Endothelial cell (in vitro differentiated cells): ENCODE measurements around the gene ATP13A1. TPM values are rescaled to one million over a fixed set of nuclear protein-coding genes. Genes with fewer than 3 reads are reported as not detected.

ENCODE experiments used
- DNase-seq: peaks from one replicate; pipeline ENCODE4 v3.0.0; 2021; ENCODE audit warnings: low spot score
- H3K27ac Mint-ChIP-seq: one replicate; pipeline ENCODE4 v1.8.0; 2021; ENCODE audit warnings: mixed read lengths, inconsistent platforms; ENCODE audit not compliant: unreplicated experiment
- H3K27me3 Mint-ChIP-seq: one replicate; pipeline ENCODE4 v1.8.0; 2021; ENCODE audit warnings: mild to moderate bottlenecking, moderate library complexity, mixed read lengths, inconsistent platforms; ENCODE audit not compliant: unreplicated experiment
- H3K36me3 Mint-ChIP-seq: one replicate; pipeline ENCODE4 v1.8.0; 2021; ENCODE audit warnings: mild to moderate bottlenecking, low read depth, mixed read lengths, inconsistent platforms; ENCODE audit not compliant: unreplicated experiment
- H3K4me1 Mint-ChIP-seq: one replicate; pipeline ENCODE4 v1.8.0; 2021; ENCODE audit warnings: mild to moderate bottlenecking, mixed read lengths, inconsistent platforms; ENCODE audit not compliant: unreplicated experiment
- H3K4me3 Mint-ChIP-seq: one replicate; pipeline ENCODE4 v1.8.0; 2021; ENCODE audit warnings: mild to moderate bottlenecking, mixed read lengths, inconsistent platforms; ENCODE audit not compliant: unreplicated experiment
- H3K9me3 Mint-ChIP-seq: one replicate; pipeline ENCODE4 v1.8.0; 2021; ENCODE audit warnings: mixed read lengths, inconsistent platforms; ENCODE audit not compliant: unreplicated experiment
- total RNA-seq: library from RNA; stranded (reverse); fragmentation: NEBNext Ultra II Directional; extraction: Animal tissue kit (Norgen Biotek cat#: 25700); gene quantifications from one replicate; pipeline ENCODE4 v1.2.1, GENCODE V29; 2021; ENCODE audit not compliant: unreplicated experiment
- TF ChIP-seq, protein P1 (sequence below): fragments of 200-600 bp; sonication (generic); IDR thresholded peaks from one replicate; pipeline ENCODE4 v1.5.0; 2021; ENCODE audit warnings: antibody characterized with exemption; ENCODE audit not compliant: unreplicated experiment

The ATP13A1 gene
- total RNA-seq, 1 donor from 2014 or later = 56.7 TPM

GRCh38 chr19:19628501-19629134 is 34.9 kb downstream of the ATP13A1 start:
- H3K27ac Mint-ChIP-seq = peak overlapping the region; percentile 72
- peaks cover 23% of the 10 kb centered on the region for H3K36me3 Mint-ChIP-seq
- peak; percentile 57 for DNase-seq
- peak overlapping the region; percentile 79 for H3K4me3 Mint-ChIP-seq
- peaks cover 20% of the 10 kb centered on the region for H3K27me3 Mint-ChIP-seq
- TF ChIP-seq, protein P1, sequence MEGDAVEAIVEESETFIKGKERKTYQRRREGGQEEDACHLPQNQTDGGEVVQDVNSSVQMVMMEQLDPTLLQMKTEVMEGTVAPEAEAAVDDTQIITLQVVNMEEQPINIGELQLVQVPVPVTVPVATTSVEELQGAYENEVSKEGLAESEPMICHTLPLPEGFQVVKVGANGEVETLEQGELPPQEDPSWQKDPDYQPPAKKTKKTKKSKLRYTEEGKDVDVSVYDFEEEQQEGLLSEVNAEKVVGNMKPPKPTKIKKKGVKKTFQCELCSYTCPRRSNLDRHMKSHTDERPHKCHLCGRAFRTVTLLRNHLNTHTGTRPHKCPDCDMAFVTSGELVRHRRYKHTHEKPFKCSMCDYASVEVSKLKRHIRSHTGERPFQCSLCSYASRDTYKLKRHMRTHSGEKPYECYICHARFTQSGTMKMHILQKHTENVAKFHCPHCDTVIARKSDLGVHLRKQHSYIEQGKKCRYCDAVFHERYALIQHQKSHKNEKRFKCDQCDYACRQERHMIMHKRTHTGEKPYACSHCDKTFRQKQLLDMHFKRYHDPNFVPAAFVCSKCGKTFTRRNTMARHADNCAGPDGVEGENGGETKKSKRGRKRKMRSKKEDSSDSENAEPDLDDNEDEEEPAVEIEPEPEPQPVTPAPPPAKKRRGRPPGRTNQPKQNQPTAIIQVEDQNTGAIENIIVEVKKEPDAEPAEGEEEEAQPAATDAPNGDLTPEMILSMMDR = no peak
- no peaks in the 10 kb centered on the region for H3K9me3 Mint-ChIP-seq
- peaks cover 5% of the 10 kb centered on the region for H3K4me1 Mint-ChIP-seq

- Mint-ChIP-seq H3K36me3 (peaks cover 17% of the 10 kb centered on the region), H3K4me3 (peak within 1 kb of the TSS; percentile 92), H3K4me1 (peaks cover 5% of the 10 kb centered on the region), H3K27me3 (peaks cover 20% of the 10 kb centered on the region), H3K9me3 (no peaks in the 10 kb centered on the region), H3K27ac (peak within 1 kb of the TSS; percentile 72)
- peak; percentile 41 for DNase-seq
- TF ChIP-seq, protein P1 = peak; percentile 37
Measured at GRCh38 chr19:19627621-19628500, 35.6 kb downstream of the ATP13A1 start, which contains the start of gene LPAR2. Gene LPAR2 (minus strand): TSS chr19:19628220. CDS start chr19:19627275, 945 bp downstream.

DNA sequence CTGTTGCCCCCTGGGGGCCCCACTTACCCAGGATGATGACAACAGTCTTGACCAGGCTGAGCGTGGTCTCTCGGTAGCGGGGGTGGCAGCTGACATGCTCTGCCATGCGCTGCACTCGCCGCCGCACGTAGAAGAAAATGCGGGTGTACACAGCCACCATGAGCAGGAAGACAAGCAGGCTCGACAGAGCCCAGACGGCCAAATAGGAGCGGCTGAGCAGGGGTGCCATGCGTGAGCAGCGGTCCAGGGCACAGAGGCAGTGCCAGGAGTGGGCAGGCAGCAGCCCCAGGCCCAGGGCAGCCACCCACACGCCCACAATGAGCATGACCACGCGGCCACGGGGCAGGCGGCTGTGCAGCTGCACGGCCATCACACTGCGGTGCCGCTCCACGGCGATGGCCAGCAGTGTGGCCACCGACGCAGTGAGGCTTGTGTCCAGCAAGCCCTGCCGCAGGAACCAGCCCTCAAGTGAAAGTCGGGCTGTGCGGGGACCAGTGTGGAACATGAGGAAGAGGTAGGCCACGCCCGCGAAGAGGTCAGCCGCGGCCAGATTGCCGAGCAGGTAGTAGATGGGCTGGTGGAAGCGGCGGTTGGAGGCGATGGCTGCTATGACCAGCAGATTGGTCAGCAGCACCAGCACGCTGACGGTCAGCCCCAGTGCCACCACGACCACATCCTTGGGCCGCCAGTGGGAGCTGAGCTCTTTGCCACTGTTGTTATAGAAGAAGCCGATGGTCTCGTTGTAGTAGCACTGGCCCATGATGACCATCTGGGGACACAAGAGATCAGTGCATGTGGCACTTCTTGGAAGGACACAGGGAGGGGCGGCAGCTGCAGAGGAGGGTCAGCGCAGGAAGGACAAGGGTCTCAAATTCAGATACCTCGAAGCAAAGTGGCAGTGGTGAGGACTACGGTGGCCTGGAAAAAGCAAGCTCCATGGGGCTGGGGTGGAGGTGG is 36.7 kb downstream of the ATP13A1 start:
- peak overlapping the region; percentile 27 for H3K27ac Mint-ChIP-seq
- peaks cover 14% of the 10 kb centered on the region for H3K36me3 Mint-ChIP-seq
- H3K4me3 Mint-ChIP-seq = peak overlapping the region; percentile 92
- no peaks in the 10 kb centered on the region for H3K9me3 Mint-ChIP-seq
- peaks cover 20% of the 10 kb centered on the region for H3K27me3 Mint-ChIP-seq
- no peak for DNase-seq
- TF ChIP-seq, protein P1 = no peak
- peaks cover 5% of the 10 kb centered on the region for H3K4me1 Mint-ChIP-seq

GRCh38 chr19:19624032-19624570 is 39.4 kb downstream of the ATP13A1 start:
- peaks cover 5% of the 10 kb centered on the region for H3K4me1 Mint-ChIP-seq
- peaks cover 21% of the 10 kb centered on the region for H3K27me3 Mint-ChIP-seq
- no peak for DNase-seq
- H3K9me3 Mint-ChIP-seq = no peaks in the 10 kb centered on the region
- no peak overlapping the region for H3K27ac Mint-ChIP-seq
- TF ChIP-seq, protein P1 = no peak
- H3K4me3 Mint-ChIP-seq = no peak overlapping the region
- H3K36me3 Mint-ChIP-seq = peaks cover 8% of the 10 kb centered on the region
